ENCODE data around the gene TRIO. TPM values are rescaled to one million over a fixed set of nuclear protein-coding genes. Genes with fewer than 3 reads are reported as not detected.

The TRIO gene
- total and polyA plus RNA-seq, 2 of the 8 experiments (the other 6 are each of a cell fraction or from before 2014, with no cell fraction given), result 35.1 to 69.1 TPM

DNA sequence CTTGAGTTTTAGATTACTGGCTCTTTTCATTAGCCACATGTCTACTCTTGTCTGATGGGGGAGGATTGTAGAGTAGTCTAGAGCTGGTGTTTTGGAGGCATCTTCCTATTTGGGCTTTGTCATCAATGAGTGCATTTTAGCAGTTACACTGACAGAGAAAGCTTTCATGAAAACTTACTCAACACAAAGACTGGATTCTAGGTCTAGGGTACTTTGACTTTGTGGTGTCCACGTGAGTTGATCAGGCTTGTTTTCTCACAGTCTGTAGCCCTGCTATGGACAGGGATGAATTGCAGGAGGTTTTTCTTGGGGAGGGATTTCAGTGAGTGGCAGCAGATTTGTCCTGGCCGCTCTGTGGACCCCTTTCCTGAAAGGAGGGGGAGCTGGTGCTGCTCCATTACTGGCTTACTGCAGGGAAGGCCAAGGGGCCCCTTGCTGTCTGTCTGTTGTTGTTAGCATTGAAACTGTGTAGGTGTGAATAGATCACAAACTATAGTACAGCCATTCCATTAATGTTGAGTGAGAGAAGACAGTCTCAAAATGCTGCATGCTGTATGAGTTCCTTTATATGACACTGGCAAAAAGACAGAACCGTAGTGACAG, 6.6 kb downstream of the TRIO start:
- Histone ChIP-seq H3K27ac (ENCODE audit: low read depth, low read length) (no peak overlapping the region), H3K23ac (ENCODE audit: insufficient read length) (no peak overlapping the region), H3K79me1 (ENCODE audit: low read depth, low read length) (peaks cover 27% of the 10 kb centered on the region), H3K36me3 (ENCODE audit: control insufficient read depth in 2 of 4, insufficient read depth in 4 of 4, low read length in 3 of 4) (no peaks in the 10 kb centered on the region), H3K18ac (ENCODE audit: extremely low read depth, low read length) (no peak overlapping the region), H3K4ac (replicated peaks; ENCODE audit: insufficient read length, low read depth, low read length) (no peak overlapping the region), H2BK12ac (ENCODE audit: low read depth, low read length) (no peak overlapping the region), H3K4me3 (ENCODE audit: extremely low read depth in 1 of 4, insufficient read depth in 2 of 4, low read depth in 3 of 4, low read length in 4 of 4) (no peak overlapping the region), H3K23me2 (ENCODE audit: low read depth, low read length) (peaks cover 4% of the 10 kb centered on the region; the same call in 1 of the 2 replicates), H4K20me1 (replicated peaks in 1 of 2; ENCODE audit: control insufficient read depth in 1 of 2, insufficient read depth in 2 of 2, low read length in 2 of 2) (peaks cover 47 to 49% of the 10 kb centered on the region in 2 experiments), H4K5ac (ENCODE audit: insufficient read length, low read depth, low read length) (no peak overlapping the region), H2BK20ac (ENCODE audit: low read length) (no peak overlapping the region), H2AK5ac (ENCODE audit: low read depth, low read length) (peak overlapping the region; percentile 8; the same call in 1 of the 2 replicates), H3K4me2 (ENCODE audit: insufficient read depth in 1 of 2, low read depth in 2 of 2, low read length in 2 of 2) (peak overlapping the region in 1 of 2 experiments; percentile 9; a peak in 1 of 4 replicates), H3K14ac (ENCODE audit: insufficient read length) (no peak overlapping the region), H3K56ac (replicated peaks; ENCODE audit: insufficient read length, low read depth, low read length) (no peak overlapping the region), H2BK5ac (ENCODE audit: low read depth, low read length) (no peak overlapping the region), H4K91ac (replicated peaks; ENCODE audit: insufficient read length, low read length) (no peak overlapping the region), H3K27me3 (replicated peaks in 1 of 4; ENCODE audit: control insufficient read depth in 3 of 4, extremely low read depth in 1 of 4, insufficient read depth in 3 of 4, low read length in 3 of 4) (peaks cover 0 to 2% (median 0%) of the 10 kb centered on the region in 4 experiments; a peak in 1 of 7 replicates), H2BK120ac (replicated peaks; ENCODE audit: low read depth, low read length) (no peak overlapping the region), H2BK15ac (ENCODE audit: low read length) (no peak overlapping the region), H4K8ac (ENCODE audit: extremely low read depth, insufficient read depth, low read length) (no peak overlapping the region), H2AFZ (ENCODE audit: low read length) (no peak overlapping the region), H3K9ac (replicated peaks in 1 of 4; ENCODE audit: extremely low read depth in 1 of 4, low read depth in 3 of 4, low read length in 3 of 4) (no peak overlapping the region), H3K79me2 (ENCODE audit: control insufficient read depth in 1 of 2, insufficient read depth in 2 of 2, low read length in 2 of 2) (peaks cover 48 to 97% of the 10 kb centered on the region in 2 experiments), H3K9me3 (ENCODE audit: insufficient read depth in 2 of 2, low read depth in 1 of 2, low read length in 1 of 2) (no peaks in the 10 kb centered on the region), H3K4me1 (replicated peaks in 1 of 4; ENCODE audit: control insufficient read depth in 3 of 4, insufficient read depth in 4 of 4, low read length in 3 of 4) (peaks cover 17 to 43% (median 29%) of the 10 kb centered on the region in 4 experiments)
- no peak for FAIRE-seq
- POLR2A ChIA-PET (ENCODE audit: partially characterized antibody), result interaction anchor here (0.7 to 1.1 kb wide), 2 partner anchors 9 to 62 kb away, joined by 3 read pairs; no protein-coding TSS in a partner anchor
- TF ChIP-seq RFX5 (IDR thresholded peaks at IDR 0.05; ENCODE audit: borderline replicate concordance, low read depth, low read length) (no peak), JUND (IDR thresholded peaks at IDR 0.05; ENCODE audit: low read length) (no peak), EZH2 (IDR thresholded peaks at IDR 0.05; ENCODE audit: low read depth, low read length, severe bottlenecking) (no peak), SP2 (IDR thresholded peaks at IDR 0.05; ENCODE audit: low read length) (no peak), USF2 (IDR thresholded peaks at IDR 0.05; ENCODE audit: low read length) (no peak), POLR2A (IDR thresholded peaks at IDR 0.05; ENCODE audit: control extremely low read depth in 1 of 2, low read depth in 2 of 2, low read length in 2 of 2) (no peak), TAF7 (optimal IDR thresholded peaks at IDR 0.05; ENCODE audit: borderline replicate concordance, low read depth, low read length) (no peak), SRF (IDR thresholded peaks at IDR 0.05; ENCODE audit: low read depth, low read length) (no peak)
- 68% methylated on average over 3 of the region's 3 CpGs; no CpG with 5 or more reads in 1 of the 2 experiments for WGBS, 2 experiments (ENCODE audit: extremely low coverage in 1 of 2, insufficient coverage in 1 of 2, insufficient read length in 1 of 2, insufficient replicate concordance in 2 of 2, low coverage in 1 of 2, low lambda C conversion rate in 2 of 2, missing lambda C conversion rate in 1 of 2)
- no peak for DNase-seq (ENCODE audit: low read depth in 1 of 2, low spot score in 2 of 2)
- CTCF ChIA-PET (ENCODE audit: partially characterized antibody), result interaction anchor here (0.6 to 2.5 kb wide), 6 partner anchors 10 to 121 kb away, joined by 3 to 9 read pairs (median 3); no protein-coding TSS in a partner anchor
